Thoracic aorta (tissue), 2 donors: ENCODE data around the gene MYL9. TPM values are rescaled to one million over a fixed set of nuclear protein-coding genes. Genes with fewer than 3 reads are reported as not detected.

ENCODE experiments used
- ATAC-seq: fragments of 150-250 bp; one replicate; pipeline ENCODE4 v1.8.0; 2017; ENCODE audit warnings: low read depth; ENCODE audit not compliant: insufficient number of reproducible peaks, low FRiP score
- DNase-seq: peaks from one replicate; pipeline ENCODE4 v3.0.0-alpha.2; 2020; ENCODE audit warnings: low spot score
- H3K27ac ChIP-seq, 2 donors: fragments of 200-600 bp; sonication (generic); 1 replicate in 1 of 2; 2 replicates in 1 of 2; pipeline ENCODE4 v1.5.1; 2016; ENCODE audit warnings: mild to moderate bottlenecking in 2 of 2, moderate library complexity in 2 of 2
- H3K27me3 ChIP-seq: fragments of 200-600 bp; sonication (generic); replicated peaks from 2 replicates; pipeline ENCODE4 v1.6.0; 2016; ENCODE audit warnings: mild to moderate bottlenecking; ENCODE audit not compliant: insufficient read depth
- H3K36me3 ChIP-seq: fragments of 200-600 bp; sonication (generic); one replicate; pipeline ENCODE4 v1.5.1; 2016
- H3K4me1 ChIP-seq, 2 donors: fragments of 200-600 bp; sonication (generic); 1 replicate in 1 of 2; 2 replicates in 1 of 2; pipeline versions ENCODE4 v1.5.1 to v1.6.0; 2016; ENCODE audit warnings: low read depth in 2 of 2, mild to moderate bottlenecking in 1 of 2; ENCODE audit not compliant: control insufficient read depth in 1 of 2
- H3K4me3 ChIP-seq: fragments of 200-600 bp; sonication (generic); 2 replicates; pipeline ENCODE4 v1.5.1; 2016; ENCODE audit warnings: mild to moderate bottlenecking
- H3K9me3 ChIP-seq: fragments of 200-600 bp; sonication (generic); 2 replicates; pipeline ENCODE4 v1.5.1; 2016
- total RNA-seq, 2 donors: library from RNA; depleted of rRNA; stranded (reverse); fragments of >200 nt; gene quantifications; one replicate each; pipeline versions ENCODE4 v1.1.0 to v1.2.3, GENCODE V29; 2016
- TF ChIP-seq, protein P1 (sequence below): fragments of 200-600 bp; sonication (generic); IDR thresholded peaks from one replicate; pipeline ENCODE4 v1.5.1; 2019; ENCODE audit warnings: antibody characterized with exemption

Gene MYL9
- total RNA-seq, 2 donors from 2014 or later: 531 to 1,491 TPM

DNA sequence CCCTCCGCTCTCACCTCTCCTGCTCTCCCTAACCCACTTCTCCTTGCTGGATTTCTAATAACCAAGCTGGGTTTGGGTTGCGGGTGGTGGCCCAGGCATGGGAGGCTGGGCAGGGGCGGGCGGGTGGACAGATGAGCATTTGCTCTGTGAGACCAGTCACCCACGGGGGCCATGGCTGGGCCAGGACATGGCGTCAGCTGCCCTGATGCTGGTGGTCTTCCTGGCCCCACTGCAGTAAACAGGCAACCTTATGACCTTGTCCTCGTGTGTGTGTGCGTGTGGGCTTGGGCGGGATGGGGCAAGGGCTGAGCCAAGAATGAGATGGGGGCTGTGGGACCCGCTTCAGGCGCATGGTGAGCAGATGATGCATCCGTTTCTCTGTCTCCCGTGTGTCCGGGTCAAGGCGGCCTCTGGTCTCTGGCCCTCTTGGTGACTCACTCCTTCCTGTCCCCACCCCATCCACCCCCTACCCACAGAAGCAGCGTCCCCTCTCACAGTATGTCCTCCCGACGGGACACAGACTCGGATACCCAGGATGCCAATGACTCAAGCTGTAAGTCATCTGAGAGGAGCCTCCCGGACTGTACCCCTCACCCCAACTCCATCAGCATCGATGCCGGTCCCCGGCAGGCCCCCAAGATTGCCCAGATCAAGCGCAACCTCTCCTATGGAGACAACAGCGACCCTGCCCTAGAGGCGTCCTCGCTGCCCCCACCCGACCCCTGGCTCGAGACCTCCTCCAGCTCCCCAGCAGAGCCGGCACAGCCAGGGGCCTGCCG lies 41.4 kb upstream of the MYL9 start:
- Histone ChIP-seq H3K27ac (peak overlapping the region; percentile 30 to 40), H3K4me1 (peaks cover 19 to 65% of the 10 kb centered on the region in 2 donors), H3K9me3 (no peaks in the 10 kb centered on the region), H3K27me3 (no peaks in the 10 kb centered on the region), H3K36me3 (peaks cover 49% of the 10 kb centered on the region), H3K4me3 (no peak overlapping the region)
- no peak for DNase-seq
- TF ChIP-seq, protein P1, sequence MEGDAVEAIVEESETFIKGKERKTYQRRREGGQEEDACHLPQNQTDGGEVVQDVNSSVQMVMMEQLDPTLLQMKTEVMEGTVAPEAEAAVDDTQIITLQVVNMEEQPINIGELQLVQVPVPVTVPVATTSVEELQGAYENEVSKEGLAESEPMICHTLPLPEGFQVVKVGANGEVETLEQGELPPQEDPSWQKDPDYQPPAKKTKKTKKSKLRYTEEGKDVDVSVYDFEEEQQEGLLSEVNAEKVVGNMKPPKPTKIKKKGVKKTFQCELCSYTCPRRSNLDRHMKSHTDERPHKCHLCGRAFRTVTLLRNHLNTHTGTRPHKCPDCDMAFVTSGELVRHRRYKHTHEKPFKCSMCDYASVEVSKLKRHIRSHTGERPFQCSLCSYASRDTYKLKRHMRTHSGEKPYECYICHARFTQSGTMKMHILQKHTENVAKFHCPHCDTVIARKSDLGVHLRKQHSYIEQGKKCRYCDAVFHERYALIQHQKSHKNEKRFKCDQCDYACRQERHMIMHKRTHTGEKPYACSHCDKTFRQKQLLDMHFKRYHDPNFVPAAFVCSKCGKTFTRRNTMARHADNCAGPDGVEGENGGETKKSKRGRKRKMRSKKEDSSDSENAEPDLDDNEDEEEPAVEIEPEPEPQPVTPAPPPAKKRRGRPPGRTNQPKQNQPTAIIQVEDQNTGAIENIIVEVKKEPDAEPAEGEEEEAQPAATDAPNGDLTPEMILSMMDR: no peak
- no peak for ATAC-seq

DNA sequence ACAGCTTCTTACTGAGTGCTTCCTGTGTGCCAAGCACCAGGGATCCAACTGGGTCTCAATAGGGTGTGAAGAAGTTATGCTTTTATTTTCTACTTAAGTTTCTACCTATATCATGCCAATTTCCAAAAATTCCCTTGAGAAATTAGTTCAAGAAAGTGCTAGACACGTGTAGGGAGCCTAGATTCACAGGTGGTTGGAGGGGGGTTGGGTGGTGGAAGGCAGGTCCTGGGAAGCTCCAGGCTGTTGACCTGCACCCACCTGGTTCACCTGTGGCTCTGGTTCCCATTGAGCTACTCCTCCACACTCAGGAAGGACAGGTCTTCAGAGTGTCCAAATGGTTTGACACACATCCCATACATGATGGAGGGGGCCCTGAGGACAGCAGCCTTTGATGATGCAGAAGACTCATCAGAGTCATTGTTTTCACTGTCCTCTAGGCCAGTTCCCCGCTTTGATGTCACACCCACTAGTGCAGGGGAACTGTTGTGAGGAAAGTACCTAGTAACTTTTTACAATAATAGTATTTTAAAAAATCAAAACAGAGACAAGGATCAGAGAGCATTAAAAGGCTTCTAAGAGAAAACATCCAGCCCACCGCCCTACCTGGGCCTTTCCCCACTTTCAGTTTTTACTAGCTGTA lies 39.8 kb upstream of the MYL9 start:
- H3K27ac ChIP-seq: no peak overlapping the region
- H3K27me3 ChIP-seq: no peaks in the 10 kb centered on the region
- DNase-seq (no peak), ATAC-seq (no peak)
- H3K4me3 ChIP-seq: no peak overlapping the region
- peaks cover 52% of the 10 kb centered on the region for H3K36me3 ChIP-seq
- H3K4me1 ChIP-seq: peaks cover 19 to 51% of the 10 kb centered on the region in 2 donors
- H3K9me3 ChIP-seq: no peaks in the 10 kb centered on the region
- TF ChIP-seq, protein P1: no peak

- Histone ChIP-seq H3K4me3 (no peak overlapping the region), H3K27ac (no peak overlapping the region), H3K4me1 (peaks cover 3 to 24% of the 10 kb centered on the region in 2 donors), H3K36me3 (peaks cover 49% of the 10 kb centered on the region), H3K9me3 (no peaks in the 10 kb centered on the region), H3K27me3 (no peaks in the 10 kb centered on the region)
- ATAC-seq (no peak), DNase-seq (no peak)
- TF ChIP-seq, protein P1: no peak
These were observed 37.0 kb upstream of the MYL9 start for GRCh38 chr20:36504295-36504694.

DNA sequence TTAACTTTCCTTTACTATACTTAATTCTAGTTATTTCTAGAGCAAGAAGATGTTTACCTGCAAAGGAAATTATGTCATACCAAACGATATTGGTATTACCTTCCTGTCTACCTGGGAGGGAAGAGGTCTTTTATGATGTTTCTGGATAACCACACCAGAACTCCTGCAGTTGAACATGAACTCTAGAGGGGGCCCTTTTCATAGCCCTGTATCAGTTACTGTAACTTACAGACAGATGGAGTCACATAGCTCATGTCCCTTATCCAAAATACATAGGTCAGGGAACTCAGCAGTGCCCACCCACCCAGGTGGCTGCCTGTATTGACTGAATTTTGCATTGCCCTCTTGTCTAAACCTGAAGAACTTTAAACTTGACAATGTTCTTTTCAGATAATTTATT lies 35.1 kb upstream of the MYL9 start:
- ATAC-seq: no peak
- H3K4me1 ChIP-seq: peaks cover 3 to 18% of the 10 kb centered on the region in 2 donors
- no peak for DNase-seq
- peaks cover 33% of the 10 kb centered on the region for H3K36me3 ChIP-seq
- H3K27me3 ChIP-seq: no peaks in the 10 kb centered on the region
- H3K27ac ChIP-seq: no peak overlapping the region
- H3K4me3 ChIP-seq: no peak overlapping the region
- H3K9me3 ChIP-seq: no peaks in the 10 kb centered on the region
- TF ChIP-seq, protein P1: no peak

GRCh38 chr20:36507746-36508145 lies 33.6 kb upstream of the MYL9 start:
- H3K27me3 ChIP-seq: no peaks in the 10 kb centered on the region
- H3K27ac ChIP-seq: no peak overlapping the region
- no peaks in the 10 kb centered on the region for H3K9me3 ChIP-seq
- no peak for DNase-seq
- TF ChIP-seq, protein P1: no peak
- ATAC-seq: no peak
- H3K4me1 ChIP-seq: peaks cover 3 to 13% of the 10 kb centered on the region in 2 donors
- H3K36me3 ChIP-seq: peaks cover 38% of the 10 kb centered on the region
- no peak overlapping the region for H3K4me3 ChIP-seq
